WERI-Rb-1 (cell line): ENCODE results near the gene NOCT.

ENCODE experiments used
- DNase-seq: peaks from one replicate; pipeline ENCODE4 v3.0.0-alpha.2; 2020
- H3K27ac ChIP-seq: fragments of 250-450 bp; sonication (Bioruptor Pico); 2 replicates; pipeline ENCODE4 v1.5.1; 2020; ENCODE audit warnings: mild to moderate bottlenecking, moderate library complexity
- H3K27me3 ChIP-seq: fragments of 250-450 bp; sonication (Bioruptor Pico); 2 replicates; pipeline ENCODE4 v1.5.1; 2021; ENCODE audit warnings: mild to moderate bottlenecking, low read depth, moderate library complexity; ENCODE audit not compliant: insufficient read depth, severe bottlenecking
- H3K36me3 ChIP-seq: fragments of 250-450 bp; sonication (Bioruptor Pico); 2 replicates; pipeline ENCODE4 v1.5.1; 2020; ENCODE audit warnings: mild to moderate bottlenecking, moderate library complexity
- H3K4me3 ChIP-seq: 2 replicates; pipeline ENCODE4 v1.5.1; 2011; ENCODE audit warnings: low read depth, mild to moderate bottlenecking, control low read depth, low read length
- H3K9me3 ChIP-seq: fragments of 250-450 bp; sonication (Bioruptor Pico); 2 replicates; pipeline ENCODE4 v1.5.1; 2021; ENCODE audit warnings: mild to moderate bottlenecking, moderate library complexity; ENCODE audit not compliant: severe bottlenecking
- CTCF ChIP-seq: IDR thresholded peaks from 2 replicates; pipeline ENCODE4 v1.5.1; 2011; ENCODE audit warnings: low read depth, mild to moderate bottlenecking, control low read depth, inconsistent platforms, low read length

The NOCT gene

GRCh38 chr4:138977524-138977923, 38.1 kb upstream of the NOCT start:
- H3K36me3 ChIP-seq: no peaks in the 10 kb centered on the region
- no peak for DNase-seq
- no peak overlapping the region for H3K27ac ChIP-seq
- no peaks in the 10 kb centered on the region for H3K27me3 ChIP-seq
- no peak overlapping the region for H3K4me3 ChIP-seq
- TF ChIP-seq CTCF: no peak
- H3K9me3 ChIP-seq: no peaks in the 10 kb centered on the region

- TF ChIP-seq CTCF: no peak
- H3K4me3 ChIP-seq: no peak overlapping the region
- H3K9me3 ChIP-seq: no peaks in the 10 kb centered on the region
- H3K27ac ChIP-seq: no peak overlapping the region
- H3K27me3 ChIP-seq: no peaks in the 10 kb centered on the region
- no peaks in the 10 kb centered on the region for H3K36me3 ChIP-seq
- DNase-seq: no peak
Observed at GRCh38 chr4:138978028-138978585, 37.5 kb upstream of the NOCT start.

DNA sequence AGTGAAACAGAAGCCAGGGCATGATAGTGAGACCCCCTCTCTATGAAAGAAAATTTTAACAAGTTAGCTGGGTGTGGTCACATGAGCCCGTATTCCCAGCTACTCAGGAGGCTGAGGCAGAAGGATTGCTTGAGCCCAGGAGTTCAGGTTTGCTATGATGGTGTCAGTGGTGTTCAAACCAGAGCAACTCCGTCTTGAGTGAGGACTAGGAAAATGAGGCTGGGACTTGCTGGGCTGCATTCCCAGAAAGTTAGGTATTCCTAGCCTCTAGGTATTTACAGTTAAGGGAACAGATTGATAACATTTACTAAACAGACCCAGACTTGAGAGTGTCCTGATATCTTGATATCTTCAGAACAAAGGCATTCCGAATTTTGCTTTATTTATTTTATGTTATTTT, 37.0 kb upstream of the NOCT start:
- Histone ChIP-seq H3K27ac (no peak overlapping the region), H3K36me3 (no peaks in the 10 kb centered on the region), H3K9me3 (no peaks in the 10 kb centered on the region), H3K27me3 (no peaks in the 10 kb centered on the region), H3K4me3 (no peak overlapping the region)
- no peak for TF ChIP-seq CTCF
- no peak for DNase-seq

- no peaks in the 10 kb centered on the region for H3K36me3 ChIP-seq
- H3K27ac ChIP-seq: no peak overlapping the region
- no peak overlapping the region for H3K4me3 ChIP-seq
- no peaks in the 10 kb centered on the region for H3K9me3 ChIP-seq
- H3K27me3 ChIP-seq: no peaks in the 10 kb centered on the region
- DNase-seq: no peak
- no peak for TF ChIP-seq CTCF
Observed at GRCh38 chr4:138979742-138980141, 35.8 kb upstream of the NOCT start.

- TF ChIP-seq CTCF: no peak
- no peaks in the 10 kb centered on the region for H3K27me3 ChIP-seq
- no peaks in the 10 kb centered on the region for H3K36me3 ChIP-seq
- no peak overlapping the region for H3K4me3 ChIP-seq
- no peak overlapping the region for H3K27ac ChIP-seq
- no peak for DNase-seq
- H3K9me3 ChIP-seq: no peaks in the 10 kb centered on the region
Observed at GRCh38 chr4:138981930-138982390, 33.6 kb upstream of the NOCT start.

DNA sequence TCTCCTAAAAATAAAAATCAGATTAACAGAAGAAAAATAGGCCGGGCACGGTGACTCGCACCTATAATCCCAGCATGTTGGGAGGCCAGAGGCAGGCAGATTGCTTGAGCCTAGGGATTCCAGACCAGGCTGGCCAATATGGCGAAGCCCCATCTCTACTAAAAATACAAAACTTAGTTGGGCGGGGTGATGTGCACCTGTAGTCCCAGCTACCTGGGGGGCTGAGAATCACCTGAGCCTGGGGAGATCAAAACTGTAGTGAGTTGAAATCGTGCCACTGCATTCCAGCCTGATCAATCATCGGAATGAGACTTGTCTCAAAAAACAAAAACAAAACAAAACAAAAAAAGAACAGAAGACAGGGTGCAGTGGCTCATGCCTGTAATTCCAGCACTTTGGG, 32.8 kb upstream of the NOCT start:
- TF ChIP-seq CTCF: no peak
- no peak for DNase-seq
- no peaks in the 10 kb centered on the region for H3K9me3 ChIP-seq

More for the DNA sequence above, 32.8 kb upstream of the NOCT start:
- no peaks in the 10 kb centered on the region for H3K36me3 ChIP-seq
- H3K27ac ChIP-seq: no peak overlapping the region
- H3K27me3 ChIP-seq: no peaks in the 10 kb centered on the region
- no peak overlapping the region for H3K4me3 ChIP-seq
